BLaER1 treated with 17β-estradiol and CSF1 and Interleukin-3, amounts not matched to agents 10 nM and 100 nM (cell line): ENCODE measurements around the gene QSOX2.

Experiments
- H3K27ac ChIP-seq, 11 experiments: shearing (Covaris generic); formaldehyde crosslinking; 2 replicates each; pipeline ENCODE4 v1.8.1; 2022
- H3K27me3 ChIP-seq, 11 experiments: shearing (Covaris generic); formaldehyde crosslinking; 2 replicates each; pipeline ENCODE4 v1.8.1; 2022
- H3K36me3 ChIP-seq, 11 experiments: shearing (Covaris generic); formaldehyde crosslinking; 2 replicates each; pipeline ENCODE4 v1.8.1; 2022
- H3K4me1 ChIP-seq, 10 experiments: shearing (Covaris generic); formaldehyde crosslinking; 2 replicates each; pipeline ENCODE4 v1.8.1; 2022
- H3K4me2 ChIP-seq, 11 experiments: shearing (Covaris generic); formaldehyde crosslinking; 2 replicates each; pipeline ENCODE4 v1.8.1; 2022
- H3K4me3 ChIP-seq, 10 experiments: shearing (Covaris generic); formaldehyde crosslinking; 2 replicates each; pipeline ENCODE4 v1.8.1; 2022
- H3K9ac ChIP-seq, 11 experiments: shearing (Covaris generic); formaldehyde crosslinking; 2 replicates each; pipeline ENCODE4 v1.8.1; 2022
- H3K9me3 ChIP-seq, 11 experiments: shearing (Covaris generic); formaldehyde crosslinking; replicated peaks in 1 of 11; 2 replicates each; pipeline ENCODE4 v1.8.1; 2022
- H4K20me1 ChIP-seq, 11 experiments: shearing (Covaris generic); formaldehyde crosslinking; 2 replicates each; pipeline ENCODE4 v1.8.1; 2022
- Cebpa-rat ChIP-seq, 11 experiments: shearing (Covaris generic); IDR thresholded peaks; 2 replicates each; pipeline ENCODE4 v1.8.1; 2022

Gene QSOX2

DNA sequence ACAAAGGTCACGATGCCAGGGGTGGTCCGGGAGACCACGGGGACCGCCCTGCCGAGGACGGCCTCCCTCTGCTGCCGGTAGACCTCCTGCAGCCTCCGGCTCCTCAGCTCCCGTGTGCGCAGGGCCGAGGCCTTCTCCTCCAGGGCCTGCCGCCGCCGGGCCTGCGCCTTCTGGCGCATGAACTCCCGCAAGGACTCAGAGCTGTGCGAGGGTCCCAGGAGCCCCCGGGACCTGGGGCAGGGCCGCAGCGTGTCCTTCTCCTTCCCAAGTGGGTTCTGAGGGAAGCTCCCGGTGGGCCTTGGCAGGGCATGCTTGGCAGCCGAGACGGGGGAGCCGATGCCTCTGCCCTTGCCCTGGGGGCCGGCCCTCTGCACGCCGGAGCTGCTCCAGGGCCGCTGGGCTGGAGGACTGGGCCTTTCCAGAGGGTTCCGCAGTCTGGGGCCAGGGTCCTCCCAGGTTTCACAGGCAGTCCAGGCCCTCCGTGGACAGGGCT lies 44.9 kb upstream of the QSOX2 start:
- Histone ChIP-seq H3K4me3 (no peak overlapping the region), H3K27ac (no peak overlapping the region), H3K27me3 (no peaks in the 10 kb centered on the region), H4K20me1 (peaks cover 0 to 26% (median 0%) of the 10 kb centered on the region in 11 experiments; a peak in 3 of 22 replicates), H3K9me3 (peaks cover 0 to 4% (median 0%) of the 10 kb centered on the region in 11 experiments; a peak in 1 of 22 replicates), H3K36me3 (no peaks in the 10 kb centered on the region), H3K9ac (no peak overlapping the region), H3K4me2 (no peak overlapping the region), H3K4me1 (peaks cover 0 to 21% (median 0%) of the 10 kb centered on the region in 10 experiments; a peak in 2 of 20 replicates)
- TF ChIP-seq Cebpa-rat (IDR thresholded peaks at IDR 0.05): no peak

GRCh38 chr9:136289651-136290507 lies 44.3 kb upstream of the QSOX2 start:
- no peaks in the 10 kb centered on the region for H3K27me3 ChIP-seq
- H3K9ac ChIP-seq: no peak overlapping the region
- no peak overlapping the region for H3K4me2 ChIP-seq

DNA sequence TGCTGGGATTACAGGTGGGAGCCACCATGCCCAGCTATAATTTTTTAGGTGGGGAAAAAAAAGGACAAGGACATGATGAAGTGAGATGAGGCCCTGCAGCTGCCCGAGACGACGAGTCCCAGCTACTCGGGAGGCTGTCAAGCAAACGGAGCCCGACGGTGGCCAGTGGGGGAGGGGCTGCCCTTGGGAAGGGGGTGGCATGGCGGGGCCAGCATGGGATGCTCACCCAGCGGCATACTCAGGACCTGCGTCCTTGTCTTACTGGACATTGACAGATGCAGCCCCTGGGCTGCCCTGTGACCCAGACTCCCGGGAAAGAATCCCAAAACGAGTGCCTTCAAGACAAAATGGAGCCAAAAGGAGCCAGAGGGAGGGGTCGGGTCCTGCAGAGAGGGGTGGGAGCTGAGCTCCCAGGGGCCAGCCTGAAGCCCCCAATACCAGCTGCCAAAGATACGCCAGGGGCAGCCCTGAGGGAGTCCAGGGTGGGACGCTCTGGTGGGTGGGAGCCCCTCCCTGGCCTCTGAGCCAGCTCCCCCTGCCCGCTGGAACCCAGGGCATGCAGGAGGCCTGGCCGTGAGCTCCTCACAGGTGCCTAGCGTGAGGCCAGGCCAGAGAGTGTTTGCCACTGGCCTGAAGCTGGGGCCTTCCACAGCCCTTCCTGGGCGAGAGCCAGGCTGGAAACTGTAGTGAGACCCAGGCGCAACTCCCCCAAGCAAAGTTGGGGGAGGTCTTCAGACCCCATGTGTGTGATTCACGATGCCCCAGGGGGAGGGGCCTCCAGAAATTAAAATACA lies 42.5 kb upstream of the QSOX2 start:
- Histone ChIP-seq H3K4me2 (no peak overlapping the region), H3K27ac (no peak overlapping the region), H3K9me3 (no peaks in the 10 kb centered on the region), H4K20me1 (peaks cover 0 to 40% (median 0%) of the 10 kb centered on the region in 11 experiments; a peak in 5 of 22 replicates), H3K36me3 (no peaks in the 10 kb centered on the region), H3K4me3 (no peak overlapping the region), H3K9ac (no peak overlapping the region), H3K4me1 (peaks cover 4 to 45% (median 16%) of the 10 kb centered on the region in 10 experiments), H3K27me3 (peaks cover 0 to under 1% (median 0%) of the 10 kb centered on the region in 11 experiments; a peak in 1 of 22 replicates)
- TF ChIP-seq Cebpa-rat (IDR thresholded peaks at IDR 0.05): no peak

More at GRCh38 chr9:136289651-136290507, 44.3 kb upstream of the QSOX2 start:
- Histone ChIP-seq H3K4me1 (peaks cover 0 to 28% (median under 1%) of the 10 kb centered on the region in 10 experiments; a peak in 6 of 20 replicates), H3K27ac (no peak overlapping the region), H3K9me3 (peaks cover 0 to 4% (median 0%) of the 10 kb centered on the region in 11 experiments; a peak in 1 of 22 replicates), H4K20me1 (peaks cover 0 to 30% (median 0%) of the 10 kb centered on the region in 11 experiments; a peak in 3 of 22 replicates), H3K36me3 (no peaks in the 10 kb centered on the region), H3K4me3 (no peak overlapping the region)
- no peak for TF ChIP-seq Cebpa-rat (IDR thresholded peaks at IDR 0.05)

DNA sequence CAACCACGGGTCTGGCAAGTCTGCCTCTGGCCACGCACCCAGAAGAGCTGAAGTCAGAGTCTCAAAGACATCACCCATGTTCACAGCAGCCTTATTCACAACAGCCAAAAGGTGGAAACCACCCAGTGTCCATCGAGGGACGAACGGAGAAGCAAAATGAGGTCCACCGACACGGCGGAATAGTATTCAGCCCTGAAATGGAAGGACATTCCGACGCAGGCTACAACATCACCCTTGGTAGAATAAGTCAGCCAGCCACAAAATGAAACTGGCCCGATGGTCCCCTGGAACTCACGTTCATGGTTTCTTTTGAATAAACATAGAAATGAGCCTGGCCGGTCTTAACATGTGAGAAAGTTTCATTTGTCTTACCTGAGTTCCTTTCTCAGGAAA lies 41.4 kb upstream of the QSOX2 start:
- peaks cover 16 to 57% (median 28%) of the 10 kb centered on the region in 10 experiments for H3K4me1 ChIP-seq
- H3K9ac ChIP-seq: no peak overlapping the region
- no peaks in the 10 kb centered on the region for H3K36me3 ChIP-seq
- no peak overlapping the region for H3K4me3 ChIP-seq
- H4K20me1 ChIP-seq: peaks cover 0 to 47% (median 0%) of the 10 kb centered on the region in 11 experiments; a peak in 4 of 22 replicates
- H3K27ac ChIP-seq: no peak overlapping the region
- no peak for TF ChIP-seq Cebpa-rat (IDR thresholded peaks at IDR 0.05)
- peaks cover 0 to 12% (median 0%) of the 10 kb centered on the region in 11 experiments; a peak in 4 of 22 replicates for H3K27me3 ChIP-seq
- no peak overlapping the region for H3K4me2 ChIP-seq
- no peaks in the 10 kb centered on the region for H3K9me3 ChIP-seq

DNA sequence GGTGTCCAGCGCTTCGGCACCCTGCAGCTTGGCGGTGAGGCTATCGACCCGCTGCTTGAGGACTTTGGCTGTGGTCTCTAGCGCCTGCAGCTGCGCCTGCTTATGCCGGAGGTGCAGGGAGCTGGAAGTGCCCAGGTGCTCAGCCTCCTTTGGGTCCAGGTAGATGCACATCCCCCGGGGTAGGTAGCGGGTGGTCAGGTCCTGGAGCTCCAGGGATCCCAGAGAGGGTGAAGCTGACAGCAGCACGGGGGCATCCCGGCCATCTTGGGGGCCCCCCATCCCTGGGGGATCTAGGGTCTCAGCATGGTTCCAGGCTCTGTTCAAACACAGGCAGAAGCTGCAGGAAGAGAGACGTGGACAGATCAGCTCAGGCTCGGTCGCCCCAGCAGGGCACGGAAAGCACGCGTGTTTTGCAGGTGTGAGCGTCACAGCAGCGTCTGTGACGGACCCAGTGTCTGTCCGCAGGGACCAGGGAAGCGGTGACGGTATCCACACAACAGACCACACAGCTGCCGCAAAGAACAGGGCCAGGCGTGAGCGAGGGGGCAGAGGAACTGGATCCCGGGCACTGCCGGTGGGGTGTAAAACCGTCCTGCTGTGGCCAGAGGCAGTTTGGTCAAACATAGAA lies 40.9 kb upstream of the QSOX2 start:
- Histone ChIP-seq H3K4me1 (peaks cover 19 to 62% (median 33%) of the 10 kb centered on the region in 10 experiments), H3K9ac (no peak overlapping the region), H3K4me3 (no peak overlapping the region), H4K20me1 (peaks cover 0 to 50% (median 0%) of the 10 kb centered on the region in 11 experiments; a peak in 4 of 22 replicates), H3K27me3 (peaks cover 0 to 12% (median 0%) of the 10 kb centered on the region in 11 experiments; a peak in 4 of 22 replicates), H3K27ac (no peak overlapping the region), H3K4me2 (no peak overlapping the region), H3K36me3 (no peaks in the 10 kb centered on the region), H3K9me3 (no peaks in the 10 kb centered on the region)
- TF ChIP-seq Cebpa-rat (IDR thresholded peaks at IDR 0.05): no peak

- Histone ChIP-seq H3K4me1 (peaks cover 19 to 70% (median 41%) of the 10 kb centered on the region in 10 experiments), H3K27me3 (peaks cover 0 to 12% (median 0%) of the 10 kb centered on the region in 11 experiments; a peak in 4 of 22 replicates), H3K9me3 (no peaks in the 10 kb centered on the region), H3K4me2 (no peak overlapping the region), H3K27ac (no peak overlapping the region), H3K4me3 (no peak overlapping the region), H3K9ac (no peak overlapping the region), H3K36me3 (no peaks in the 10 kb centered on the region), H4K20me1 (peaks cover 0 to 46% (median 0%) of the 10 kb centered on the region in 11 experiments; a peak in 4 of 22 replicates)
- no peak for TF ChIP-seq Cebpa-rat (IDR thresholded peaks at IDR 0.05)
These were observed 40.1 kb upstream of the QSOX2 start for GRCh38 chr9:136285501-136286358.

DNA sequence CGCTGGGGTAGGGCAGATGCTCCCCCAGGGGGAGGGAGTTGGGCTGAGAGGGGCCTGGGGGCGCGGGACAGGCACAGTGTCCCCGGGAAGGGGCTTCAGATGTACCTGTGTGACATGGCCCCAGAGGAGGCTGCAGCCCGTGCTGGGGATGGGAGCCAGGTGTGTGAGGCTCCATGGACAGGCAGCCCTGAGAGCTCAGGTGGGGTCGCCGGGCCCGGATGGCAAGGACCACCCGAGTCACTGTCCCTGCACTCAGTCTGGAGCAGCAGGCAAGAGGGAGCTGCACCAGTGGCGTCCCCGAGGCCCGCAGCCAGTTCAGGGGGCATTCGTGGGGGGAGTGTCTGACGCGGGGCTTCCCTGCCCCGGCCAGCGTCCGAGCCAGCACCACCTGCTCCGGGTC lies 39.3 kb upstream of the QSOX2 start:
- Histone ChIP-seq H3K4me1 (peaks cover 19 to 70% (median 45%) of the 10 kb centered on the region in 10 experiments), H4K20me1 (peaks cover 0 to 42% (median 0%) of the 10 kb centered on the region in 11 experiments; a peak in 4 of 22 replicates), H3K27me3 (peaks cover 0 to 12% (median 0%) of the 10 kb centered on the region in 11 experiments; a peak in 4 of 22 replicates), H3K9me3 (no peaks in the 10 kb centered on the region), H3K36me3 (no peaks in the 10 kb centered on the region), H3K27ac (no peak overlapping the region), H3K4me3 (no peak overlapping the region), H3K4me2 (peak overlapping the region in 6 of 11 experiments; percentile 89 to 98 (median 92); a peak in 8 of 22 replicates), H3K9ac (0 out of 22 replicates have a peak overlapping the region, but pooled peaks of 2 of the 11 experiments have one; percentile 9 to 27)
- no peak for TF ChIP-seq Cebpa-rat (IDR thresholded peaks at IDR 0.05)
